ENCODE measurements around the gene NLK.
"Not testable (repeated sequence)": the region's sequence is repeated elsewhere in the genome, so short reads cannot be mapped to it uniquely, and the experiment has no call there.

DNA sequence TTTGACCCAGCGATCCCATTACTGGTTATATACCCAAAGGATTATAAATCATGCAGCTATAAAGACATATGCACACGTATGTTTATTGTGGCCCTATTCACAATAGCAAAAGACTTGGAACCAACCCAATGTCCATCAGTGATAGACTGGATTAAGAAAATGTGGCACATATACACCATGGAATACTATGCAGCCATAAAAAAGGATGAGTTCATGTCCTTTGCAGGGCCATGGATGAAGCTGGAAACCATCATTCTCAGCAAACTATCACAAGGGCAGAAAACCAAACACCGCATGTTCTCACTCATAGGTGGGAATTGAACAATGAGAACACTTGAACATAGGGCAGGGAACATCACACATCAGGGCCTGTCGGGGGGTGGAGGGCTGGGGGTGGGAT is 112.9 kb downstream of the NLK start:
- TF ChIP-seq, protein P1, sequence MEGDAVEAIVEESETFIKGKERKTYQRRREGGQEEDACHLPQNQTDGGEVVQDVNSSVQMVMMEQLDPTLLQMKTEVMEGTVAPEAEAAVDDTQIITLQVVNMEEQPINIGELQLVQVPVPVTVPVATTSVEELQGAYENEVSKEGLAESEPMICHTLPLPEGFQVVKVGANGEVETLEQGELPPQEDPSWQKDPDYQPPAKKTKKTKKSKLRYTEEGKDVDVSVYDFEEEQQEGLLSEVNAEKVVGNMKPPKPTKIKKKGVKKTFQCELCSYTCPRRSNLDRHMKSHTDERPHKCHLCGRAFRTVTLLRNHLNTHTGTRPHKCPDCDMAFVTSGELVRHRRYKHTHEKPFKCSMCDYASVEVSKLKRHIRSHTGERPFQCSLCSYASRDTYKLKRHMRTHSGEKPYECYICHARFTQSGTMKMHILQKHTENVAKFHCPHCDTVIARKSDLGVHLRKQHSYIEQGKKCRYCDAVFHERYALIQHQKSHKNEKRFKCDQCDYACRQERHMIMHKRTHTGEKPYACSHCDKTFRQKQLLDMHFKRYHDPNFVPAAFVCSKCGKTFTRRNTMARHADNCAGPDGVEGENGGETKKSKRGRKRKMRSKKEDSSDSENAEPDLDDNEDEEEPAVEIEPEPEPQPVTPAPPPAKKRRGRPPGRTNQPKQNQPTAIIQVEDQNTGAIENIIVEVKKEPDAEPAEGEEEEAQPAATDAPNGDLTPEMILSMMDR (IDR thresholded peaks at IDR 0.05 in 2 of 3, conservative IDR thresholded peaks at IDR 0.05 in 1 of 3; ENCODE audit: control insufficient read depth in 2 of 3, extremely low read depth in 1 of 3, insufficient read depth in 1 of 3, low read depth in 3 of 3, low read length in 3 of 3) = not testable (repeated sequence)
- TF ChIP-seq EZH2 (IDR thresholded peaks at IDR 0.05; ENCODE audit: borderline replicate concordance, control insufficient read depth, low read depth, low read length); SPI1 (IDR thresholded peaks at IDR 0.05; ENCODE audit: borderline replicate concordance, insufficient read depth, low read depth, low read length); NRF1 (conservative IDR thresholded peaks at IDR 0.05; ENCODE audit: low read depth, low read length): not testable (repeated sequence)

Measured in GM12878 (cell line).